RPMI8226 (cell line): Measurements from ENCODE around the gene HNRNPL.
"Not testable (repeated sequence)": the region's sequence is repeated elsewhere in the genome, so short reads cannot be mapped to it uniquely, and the experiment has no call there.

ENCODE experiments used
- DNase-seq: peaks from one replicate; pipeline ENCODE4 v3.0.0-alpha.2; 2015

HNRNPL gene

DNA sequence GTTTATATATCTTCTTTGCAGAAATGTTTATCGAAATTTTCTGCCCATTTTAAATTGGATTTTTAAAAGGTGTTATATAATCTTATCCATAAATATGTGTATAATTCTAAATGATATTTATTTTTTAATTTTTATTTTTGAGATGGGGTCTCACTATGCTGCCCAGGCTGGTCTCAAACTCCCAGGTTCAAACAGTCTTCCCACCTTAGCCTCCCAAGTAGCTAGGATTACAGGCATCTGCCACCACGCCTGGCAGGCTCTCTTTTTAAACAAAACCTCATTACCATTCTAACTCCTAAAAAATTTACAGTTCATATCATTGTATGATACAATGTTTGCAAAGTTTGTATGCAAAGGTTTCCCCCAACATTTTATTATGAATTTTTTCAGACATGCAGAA, 53.6 kb downstream of the HNRNPL start:
- DNase-seq: no peak

DNA sequence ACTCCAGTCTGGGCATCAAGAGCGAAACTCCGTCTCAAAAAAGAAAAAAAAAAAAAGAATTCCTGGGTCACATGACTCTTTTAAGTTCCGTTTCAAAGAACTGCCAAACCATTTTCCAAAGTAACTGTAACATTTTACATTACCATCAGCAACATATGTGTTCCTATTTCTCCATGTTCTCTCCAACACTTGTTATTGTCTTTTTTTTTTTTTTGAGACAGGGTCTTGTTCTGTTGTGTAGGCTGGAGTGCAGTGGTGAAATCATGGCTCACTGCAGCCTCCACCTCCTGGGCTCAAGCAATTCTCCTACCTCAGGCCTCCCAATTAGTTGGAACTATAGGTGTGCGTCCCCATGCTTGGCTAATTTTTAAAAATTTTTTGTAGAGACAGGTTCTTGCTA, 54.2 kb downstream of the HNRNPL start:
- no peak for DNase-seq

DNA sequence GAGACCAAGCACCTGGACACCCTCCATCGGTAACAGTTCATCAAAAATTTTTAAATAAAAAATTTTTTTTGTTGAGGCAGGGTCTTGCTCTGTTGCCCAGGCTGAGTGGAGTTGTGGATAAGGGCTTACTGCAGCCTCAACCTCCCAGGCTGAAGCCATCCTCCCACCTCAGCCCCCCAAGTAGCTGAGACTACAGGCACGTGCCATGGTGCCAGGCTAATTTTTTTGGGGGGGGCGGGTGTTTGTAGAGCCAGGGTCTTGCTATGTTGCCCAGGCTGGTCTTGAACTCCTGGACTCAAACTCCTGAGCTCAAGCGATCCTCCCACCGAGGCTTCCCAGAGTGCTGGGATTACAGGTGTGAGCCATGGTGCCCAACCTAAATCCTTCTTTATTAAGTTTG, 56.1 kb downstream of the HNRNPL start:
- no peak for DNase-seq

DNA sequence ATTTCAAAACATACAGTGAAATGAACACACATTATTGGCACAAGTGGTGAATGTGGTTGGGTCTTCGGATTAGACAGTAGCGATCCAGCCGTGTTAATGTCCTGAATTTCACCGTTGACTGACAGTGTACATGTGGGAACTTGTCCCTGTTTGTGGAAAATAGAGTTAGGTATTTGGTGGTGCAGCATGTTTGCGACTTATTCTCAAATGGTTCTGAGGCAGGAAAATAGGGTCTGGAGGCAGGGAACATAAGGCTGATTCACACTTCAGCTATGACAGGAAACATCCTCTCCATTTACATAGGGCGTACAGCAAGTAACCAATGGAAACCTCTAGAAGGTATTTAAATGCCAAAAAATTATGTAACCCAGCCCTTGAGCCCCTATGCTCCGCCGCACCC, 56.6 kb downstream of the HNRNPL start:
- no peak for DNase-seq

DNA sequence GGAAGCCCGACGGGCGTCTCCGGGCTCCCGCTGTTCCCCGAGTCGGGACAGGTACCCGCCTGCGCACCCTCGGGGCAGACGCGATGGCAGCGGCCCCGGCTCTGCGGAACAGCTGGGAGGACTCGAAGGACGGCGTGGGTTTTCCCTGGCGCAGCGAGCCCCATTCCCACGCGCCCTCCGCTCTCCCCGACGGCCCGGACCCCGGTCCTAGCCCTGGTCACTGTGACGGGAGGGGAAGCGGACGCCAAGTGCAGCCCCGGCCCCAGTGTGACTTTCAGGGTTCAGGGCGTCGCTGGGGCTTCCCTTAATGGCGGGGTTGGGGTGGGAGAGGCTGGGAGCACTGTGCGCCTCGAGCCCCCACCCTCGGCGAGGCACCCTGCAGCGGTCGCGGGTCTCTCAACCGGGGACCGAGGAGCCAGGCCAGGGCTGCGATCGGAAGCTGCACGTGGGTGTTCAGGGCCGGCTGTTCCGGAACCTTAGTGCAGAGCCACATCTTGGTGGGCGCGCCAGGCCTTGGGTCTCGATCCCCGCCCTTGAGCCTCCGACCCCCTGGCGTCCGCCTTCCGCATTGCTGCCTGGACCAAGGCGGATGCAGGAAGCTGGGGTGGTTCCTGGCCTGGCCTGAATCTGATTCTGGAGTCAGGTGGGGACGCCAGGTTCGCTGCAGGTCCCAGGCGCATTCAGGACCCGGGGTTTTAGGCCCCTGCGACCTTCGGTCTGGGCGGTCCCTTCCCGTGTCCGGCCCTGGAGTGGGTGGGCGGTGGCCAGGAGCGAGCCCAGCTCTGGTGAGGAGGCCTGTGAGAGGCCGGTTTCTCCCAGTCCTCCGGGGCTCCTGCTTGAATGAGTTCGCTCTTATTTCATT, 57.3 kb downstream of the HNRNPL start:
- DNase-seq: no peak

DNA sequence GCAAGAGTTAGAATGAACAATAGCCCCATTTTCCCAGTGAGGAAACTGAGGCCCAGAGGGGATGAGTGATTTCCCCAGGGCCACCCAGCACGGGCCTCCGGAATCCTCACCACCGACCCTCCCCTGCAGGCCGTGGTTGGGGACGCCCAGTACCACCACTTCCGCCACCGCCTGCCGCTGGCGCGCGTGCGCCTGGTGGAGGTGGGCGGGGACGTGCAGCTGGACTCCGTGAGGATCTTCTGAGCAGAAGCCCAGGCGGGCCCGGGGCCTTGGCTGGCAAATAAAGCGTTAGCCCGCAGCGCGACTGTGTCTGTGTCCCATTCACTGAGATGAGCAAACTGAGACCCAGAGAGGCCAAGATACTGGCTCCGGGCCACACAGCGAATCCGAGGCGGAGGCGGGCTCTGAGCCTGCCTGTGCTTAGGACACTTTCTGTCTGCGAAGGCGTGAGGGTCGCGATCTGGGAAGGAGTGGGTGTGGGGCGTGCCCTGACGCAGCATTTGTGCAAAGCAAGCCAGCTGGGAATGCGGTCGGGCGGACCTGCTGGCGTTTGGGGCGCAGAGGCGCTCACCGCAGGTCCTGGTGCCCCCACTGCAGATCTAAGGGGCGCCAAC, 58.2 kb downstream of the HNRNPL start:
- DNase-seq: not testable (repeated sequence)

DNA sequence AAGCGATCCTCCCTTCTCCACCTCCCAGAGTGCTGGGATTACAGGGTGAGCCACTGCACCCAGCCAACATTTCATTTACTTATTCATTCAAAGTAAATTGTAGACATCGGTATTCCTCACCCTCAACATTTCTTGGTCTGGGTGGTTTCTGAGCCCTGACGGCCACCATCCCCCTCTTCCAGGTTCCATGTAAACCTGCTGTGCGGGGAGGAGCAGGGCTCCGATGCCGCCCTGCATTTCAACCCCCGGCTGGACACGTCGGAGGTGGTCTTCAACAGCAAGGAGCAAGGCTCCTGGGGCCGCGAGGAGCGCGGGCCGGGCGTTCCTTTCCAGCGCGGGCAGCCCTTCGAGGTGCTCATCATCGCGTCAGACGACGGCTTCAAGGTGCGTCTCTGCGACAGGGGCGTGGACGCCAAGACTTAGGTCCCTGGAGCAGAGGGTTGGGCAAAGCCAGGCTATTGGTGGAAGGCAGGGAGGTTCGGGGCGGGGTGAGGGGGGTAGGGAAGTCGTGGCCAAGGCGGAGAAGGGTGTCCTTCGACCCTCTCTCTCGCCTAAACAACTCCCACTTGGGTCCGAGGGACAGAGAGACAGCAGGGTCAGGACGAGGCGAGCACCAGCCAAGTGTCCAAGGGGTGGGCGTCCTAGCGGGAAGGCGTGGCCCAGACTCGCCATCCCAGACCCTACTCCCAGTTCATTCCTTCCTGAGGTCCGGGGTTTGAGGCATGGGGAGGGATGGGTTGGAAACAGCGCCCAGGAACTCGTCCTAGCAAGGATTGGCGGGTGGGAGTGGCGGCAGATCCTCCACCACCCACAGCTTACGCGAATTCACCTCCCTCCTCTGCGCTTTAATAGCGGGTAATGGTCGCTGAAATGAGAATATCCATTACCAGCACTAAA, 59.0 kb downstream of the HNRNPL start:
- DNase-seq: not testable (repeated sequence)

DNA sequence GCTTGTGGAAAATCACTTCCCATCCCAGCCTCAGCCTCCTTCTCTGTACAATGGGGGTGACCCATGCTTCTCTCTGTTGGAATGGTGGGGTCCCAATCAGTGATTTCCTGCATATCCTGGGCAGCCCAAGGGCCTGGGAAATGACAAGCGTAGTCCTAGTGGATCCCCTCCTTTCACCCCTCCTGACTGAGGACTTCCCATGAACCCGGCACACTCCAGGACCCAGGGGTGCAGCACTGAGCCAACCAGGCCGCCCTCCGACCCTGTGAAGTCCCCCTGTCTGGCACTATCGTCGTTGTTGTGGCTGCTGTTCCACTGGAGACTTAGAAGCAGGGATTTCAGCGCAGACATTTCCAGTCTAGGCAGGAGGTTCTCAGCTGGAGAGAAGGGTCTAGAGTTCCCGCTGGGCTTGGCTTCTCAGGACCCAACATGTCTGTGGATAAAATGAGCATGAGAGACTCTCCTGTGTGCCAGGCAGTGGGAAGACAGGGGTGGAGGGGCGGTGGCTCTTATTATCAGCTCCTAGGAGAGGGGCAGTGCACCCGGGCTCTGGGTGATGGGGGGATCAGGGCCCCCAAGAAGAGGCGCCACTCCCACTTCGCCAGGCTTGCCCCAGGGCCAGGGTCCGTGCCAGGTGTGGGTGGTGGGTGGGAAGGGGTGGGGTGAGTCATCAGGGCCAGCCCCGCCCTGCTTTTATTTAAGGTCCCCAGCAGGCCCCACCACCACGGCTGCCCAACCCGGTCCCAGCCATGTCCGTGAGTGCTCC, 61.1 kb downstream of the HNRNPL start, which contains the start of gene LGALS7B:
Gene LGALS7B, plus strand, starts transcription at position 723 of the 766 bp plus-strand sequence. Its CDS starts 27 bp downstream, at position 750.
- no peak for DNase-seq

DNA sequence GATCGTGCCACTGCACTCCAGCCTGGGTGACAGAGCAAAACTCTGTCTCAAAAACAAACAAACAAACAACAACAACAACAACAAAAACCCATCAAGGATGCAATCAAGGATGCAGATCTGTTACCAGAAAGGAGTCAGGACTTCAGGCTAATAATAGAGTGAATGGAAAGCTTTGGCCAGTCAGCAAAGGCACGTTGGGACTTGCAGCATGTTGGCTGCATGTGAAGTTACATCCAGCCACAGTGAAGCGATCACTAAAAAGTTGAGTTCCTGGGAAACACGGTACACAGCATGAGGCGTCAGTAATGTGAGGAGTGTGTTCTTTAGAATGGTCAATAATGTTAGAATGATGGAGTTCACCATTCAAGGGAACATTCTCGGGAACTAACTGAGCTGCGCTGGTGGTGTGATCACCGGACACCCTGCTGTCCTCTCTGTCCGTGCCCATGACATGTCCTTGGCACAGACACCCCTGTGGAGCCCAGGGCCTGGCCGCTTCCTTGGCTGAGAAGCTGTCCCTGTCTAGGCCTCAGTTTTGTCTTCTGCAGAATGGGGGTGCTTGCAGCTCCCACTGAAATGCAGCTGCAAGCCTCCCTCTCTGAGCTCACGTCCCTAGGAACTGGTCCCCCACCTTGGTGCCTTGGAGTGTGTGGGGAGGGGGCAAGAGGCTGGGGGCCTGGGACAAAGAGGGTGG, 63.1 kb downstream of the HNRNPL start:
- no peak for DNase-seq
